HCEC 1CT (cell line): ENCODE data around the gene ZNF445.
"Not testable (repeated sequence)": the region's sequence is repeated elsewhere in the genome, so short reads cannot be mapped to it uniquely, and the experiment has no call there.

Experiments used
- DNase-seq: peaks from one replicate; pipeline ENCODE4 v3.0.0-alpha.2; 2017

The ZNF445 gene

GRCh38 chr3:44429459-44429858 is 48.0 kb downstream of the ZNF445 start:
- DNase-seq: no peak

GRCh38 chr3:44428910-44429309 is 48.6 kb downstream of the ZNF445 start:
- no peak for DNase-seq

- no peak for DNase-seq
Measured at GRCh38 chr3:44427683-44428082, 49.8 kb downstream of the ZNF445 start.

GRCh38 chr3:44424758-44425157 is 52.7 kb downstream of the ZNF445 start:
- no peak for DNase-seq

- no peak for DNase-seq
Measured at GRCh38 chr3:44421280-44421679, 56.2 kb downstream of the ZNF445 start.

GRCh38 chr3:44420676-44421075 is 56.8 kb downstream of the ZNF445 start:
- DNase-seq: no peak

GRCh38 chr3:44419923-44420650 is 57.4 kb downstream of the ZNF445 start:
- DNase-seq: no peak

GRCh38 chr3:44419116-44419922 is 58.2 kb downstream of the ZNF445 start:
- no peak for DNase-seq

GRCh38 chr3:44418549-44418948 is 58.9 kb downstream of the ZNF445 start:
- DNase-seq: no peak

- not testable (repeated sequence) for DNase-seq
Measured at GRCh38 chr3:44418118-44418517, 59.4 kb downstream of the ZNF445 start.

- DNase-seq: no peak
Measured at GRCh38 chr3:44416031-44417030, 61.1 kb downstream of the ZNF445 start.

- DNase-seq: no peak
Measured at GRCh38 chr3:44415421-44415820, 62.0 kb downstream of the ZNF445 start.

- no peak for DNase-seq
Measured at GRCh38 chr3:44414517-44415090, 62.9 kb downstream of the ZNF445 start.

GRCh38 chr3:44412365-44412764 is 65.1 kb downstream of the ZNF445 start:
- no peak for DNase-seq

- DNase-seq: no peak
Measured at GRCh38 chr3:44411031-44411645, 66.3 kb downstream of the ZNF445 start.

GRCh38 chr3:44409640-44410410 is 67.6 kb downstream of the ZNF445 start:
- no peak for DNase-seq

- no peak for DNase-seq
Measured at GRCh38 chr3:44402548-44402947, 74.9 kb downstream of the ZNF445 start.

- no peak for DNase-seq
Measured at GRCh38 chr3:44400771-44401170, 76.7 kb downstream of the ZNF445 start.

GRCh38 chr3:44398853-44399252 is 78.6 kb downstream of the ZNF445 start:
- no peak for DNase-seq

- not testable (repeated sequence) for DNase-seq
Measured at GRCh38 chr3:44398271-44398670, 79.2 kb downstream of the ZNF445 start.
